Right forelimb (tissue), 1 donor: ENCODE data around the gene LBH.

Experiments used
- DNase-seq: peaks from one replicate; pipeline ENCODE4 v3.0.0-alpha.2; 2018

LBH gene

DNA sequence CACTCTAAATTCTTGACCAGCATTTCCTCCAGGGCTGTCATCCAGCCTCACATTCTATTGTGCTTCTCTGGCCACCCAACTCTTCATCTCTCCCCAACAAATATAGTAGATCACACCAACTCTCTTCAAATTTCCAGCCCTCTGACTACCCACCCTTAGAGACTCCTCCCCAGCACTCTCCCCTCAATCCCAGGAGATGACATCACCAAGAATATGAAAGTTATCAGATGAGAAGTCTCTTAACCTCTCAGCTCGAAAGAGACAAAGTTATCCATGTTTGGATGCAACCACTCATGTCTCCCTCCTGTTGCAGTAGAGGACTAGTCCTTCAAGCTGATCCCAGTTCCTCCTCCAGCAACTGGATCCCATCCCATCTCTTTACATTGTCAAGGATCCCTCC, 47.1 kb downstream of the LBH start:
- DNase-seq = peak; percentile 4

DNA sequence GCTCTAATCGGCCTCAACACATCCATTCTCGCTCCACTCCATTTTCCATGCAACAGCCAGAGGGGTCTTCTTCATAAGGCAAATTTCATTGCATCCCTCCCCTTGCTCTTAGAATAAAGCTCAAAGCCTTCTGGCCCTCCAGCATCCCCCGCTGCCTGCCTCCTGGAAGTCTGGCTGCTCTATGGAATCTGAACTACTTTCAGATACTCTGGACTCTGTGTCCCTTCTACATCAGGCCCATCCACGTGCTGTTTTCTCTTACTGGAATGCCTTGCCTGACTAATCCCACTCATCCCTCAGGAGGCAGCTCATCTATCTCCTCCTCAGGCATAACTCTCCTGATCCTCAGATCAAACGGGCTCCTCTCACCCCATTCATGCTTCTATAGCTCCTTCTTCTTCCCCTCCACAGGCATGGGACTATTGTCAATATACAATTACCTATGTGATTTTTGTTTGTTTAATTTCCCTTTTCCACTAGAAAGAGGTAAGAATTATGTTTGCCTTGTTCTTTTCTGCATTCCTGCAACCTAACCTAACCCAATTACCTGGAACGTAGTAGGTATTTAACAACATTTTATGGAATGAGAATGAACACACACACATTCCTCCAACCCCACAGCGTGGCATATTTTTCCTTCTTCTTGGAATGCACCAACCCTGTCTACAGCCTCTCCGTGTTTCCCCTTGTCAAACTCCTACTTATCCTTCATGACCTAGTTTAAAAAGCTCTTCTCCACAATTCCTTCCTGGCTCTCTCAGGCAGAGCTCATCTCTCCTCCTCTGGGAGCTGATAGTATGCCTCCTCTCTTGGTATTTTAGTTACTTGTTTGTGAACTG, 49.5 kb downstream of the LBH start:
- DNase-seq = no peak

- DNase-seq = peak; percentile 3
Measured at GRCh38 chr2:30282081-30282480, 50.7 kb downstream of the LBH start.

DNA sequence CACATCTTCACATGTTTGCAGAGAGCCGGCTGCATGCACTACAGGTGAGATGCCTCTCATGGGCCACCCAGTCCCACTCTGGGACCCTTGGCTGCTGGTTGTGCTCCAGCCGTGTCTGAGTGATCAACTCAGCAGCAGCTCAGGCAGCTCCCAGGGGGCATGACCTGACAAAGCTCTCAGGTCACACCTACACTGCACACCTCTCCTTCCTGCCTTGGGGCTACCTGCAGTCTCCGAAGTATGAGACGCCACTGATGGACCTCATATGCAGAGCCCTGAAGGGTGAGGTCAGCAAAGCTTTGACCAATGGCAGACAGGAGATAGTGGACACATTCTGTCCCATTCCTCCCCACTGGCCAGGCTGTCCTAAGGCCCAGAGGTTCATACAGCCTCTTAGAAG, 51.4 kb downstream of the LBH start:
- peak; percentile 24 for DNase-seq

- no peak for DNase-seq
Measured at GRCh38 chr2:30283931-30284565, 52.7 kb downstream of the LBH start.

- no peak for DNase-seq
Measured at GRCh38 chr2:30285758-30286157, 54.4 kb downstream of the LBH start.

GRCh38 chr2:30287190-30287840, 56.0 kb downstream of the LBH start:
- no peak for DNase-seq

- no peak for DNase-seq
Measured at GRCh38 chr2:30287857-30288513, 56.7 kb downstream of the LBH start.

- no peak for DNase-seq
Measured at GRCh38 chr2:30288561-30288960, 57.2 kb downstream of the LBH start.

DNA sequence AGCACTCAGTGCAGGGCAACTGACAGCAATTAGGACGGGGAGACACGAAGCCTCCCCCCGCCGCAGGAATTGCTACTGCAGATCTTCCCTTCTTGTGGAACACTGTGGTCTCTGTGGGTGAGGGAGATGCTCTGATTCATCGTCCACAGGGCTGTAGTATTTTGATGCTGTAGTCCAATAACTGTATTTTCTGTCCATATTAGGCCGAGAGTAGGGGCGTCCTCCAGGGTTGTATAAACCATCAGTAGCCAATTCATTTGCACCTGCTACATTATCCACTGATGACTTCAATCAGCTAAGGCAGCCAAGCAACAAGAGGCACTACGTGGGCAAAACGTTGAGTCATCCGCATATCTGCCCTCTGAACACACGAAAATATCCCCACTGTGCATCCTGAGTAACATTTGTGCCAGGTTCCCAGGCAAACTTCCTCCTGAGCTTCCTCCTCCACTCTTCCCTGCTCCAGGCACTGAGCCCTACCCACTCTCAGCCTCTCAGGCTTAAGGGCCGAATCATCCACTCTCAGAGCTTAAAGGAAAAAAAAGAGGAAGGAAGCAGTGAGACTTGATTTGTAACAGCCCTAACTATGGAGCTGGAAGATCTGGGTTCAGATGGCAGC, 62.1 kb downstream of the LBH start:
- DNase-seq = no peak

GRCh38 chr2:30294133-30294532, 62.8 kb downstream of the LBH start:
- no peak for DNase-seq

- no peak for DNase-seq
Measured at GRCh38 chr2:30296496-30296895, 65.2 kb downstream of the LBH start.

DNA sequence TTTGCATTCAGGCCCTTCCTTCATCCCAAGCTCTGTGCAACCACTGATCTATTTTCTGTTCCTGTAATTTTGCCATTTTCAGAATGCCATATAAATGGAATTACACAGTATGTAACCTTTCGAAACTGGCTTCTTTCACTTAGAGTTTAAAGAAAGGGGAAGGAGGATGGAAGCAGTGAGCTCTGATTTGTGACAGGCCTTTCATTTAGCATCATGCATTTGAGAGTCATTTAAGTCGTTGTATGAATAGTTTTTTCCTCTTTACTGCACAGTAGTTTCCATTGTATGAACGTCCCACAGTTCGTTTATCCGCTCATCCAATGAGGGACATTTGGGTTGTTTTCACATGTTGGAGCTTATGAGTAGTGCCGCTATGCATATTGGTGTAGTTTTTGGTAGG, 67.0 kb downstream of the LBH start:
- no peak for DNase-seq

DNA sequence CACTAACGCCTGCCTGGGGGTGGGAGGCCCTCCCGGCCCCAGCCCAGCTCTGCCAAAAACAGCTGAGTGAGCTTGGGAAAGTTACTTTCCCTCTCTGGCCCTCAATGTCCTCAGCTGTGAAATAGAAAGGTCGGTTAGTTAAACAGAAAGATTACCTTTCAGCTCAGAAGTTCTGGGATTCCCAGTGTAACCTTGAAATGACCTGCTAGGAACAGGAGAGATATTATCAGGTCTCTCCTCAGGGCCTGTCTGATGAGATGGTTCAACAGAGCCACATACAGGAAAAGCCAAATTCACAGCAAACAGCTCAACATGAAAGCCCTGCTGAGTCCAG, 68.8 kb downstream of the LBH start:
- DNase-seq = no peak

DNA sequence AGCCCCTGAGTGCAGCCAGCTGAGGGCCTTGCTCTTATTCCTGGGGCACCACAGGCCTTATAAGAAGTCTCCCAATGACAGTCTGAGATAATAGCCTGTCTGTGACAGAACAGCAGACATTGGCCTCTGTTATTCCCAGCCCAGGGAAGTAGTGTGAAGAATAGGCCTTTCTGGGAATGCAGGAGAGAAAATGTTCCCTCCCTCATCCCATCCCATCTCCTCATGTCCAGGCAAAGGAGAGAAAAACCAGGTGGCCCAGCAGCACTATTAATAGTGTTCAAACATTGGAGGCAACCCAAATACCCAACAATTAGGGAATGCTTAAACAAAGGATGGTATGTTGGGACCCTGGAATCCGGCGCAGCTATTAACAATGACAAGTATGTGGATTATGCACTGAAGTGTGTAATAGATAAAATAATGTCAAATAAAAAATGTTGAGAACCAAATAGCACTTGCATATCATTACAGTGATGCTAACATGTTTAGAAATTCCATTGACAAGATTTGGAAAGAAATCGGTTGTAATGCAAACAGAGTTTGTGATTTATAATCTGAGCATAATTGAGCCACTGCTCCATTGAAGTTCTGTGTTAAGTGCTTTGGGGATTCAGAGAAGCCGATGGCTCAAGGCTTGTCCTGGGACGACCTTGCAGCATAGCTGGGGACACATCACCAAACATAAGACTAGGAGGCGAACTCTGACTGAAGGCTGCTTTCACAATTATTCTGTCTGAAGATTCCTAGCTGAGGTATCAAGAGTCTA, 69.3 kb downstream of the LBH start:
- no peak for DNase-seq

- no peak for DNase-seq
Measured at GRCh38 chr2:30301551-30301950, 70.2 kb downstream of the LBH start.

- no peak for DNase-seq
Measured at GRCh38 chr2:30302566-30302965, 71.2 kb downstream of the LBH start.

DNA sequence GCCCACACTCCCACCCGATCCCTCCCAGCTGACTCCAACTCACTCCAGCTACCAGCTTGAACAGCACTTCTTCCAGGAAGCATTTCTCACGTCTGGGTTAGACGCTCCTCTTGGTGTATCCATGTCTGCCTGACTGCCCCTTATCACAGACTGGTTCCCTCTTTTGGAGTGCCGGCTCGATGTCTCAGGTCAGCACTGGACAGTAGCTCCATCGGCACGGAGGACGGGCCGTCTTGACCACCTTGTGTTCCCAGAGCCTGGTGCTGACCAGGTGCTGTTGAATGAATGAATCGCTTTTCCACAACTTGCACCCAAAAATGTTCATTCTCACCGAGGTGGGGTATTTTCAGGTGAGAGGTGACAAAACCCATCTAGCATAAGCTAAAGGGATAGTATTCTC, 71.8 kb downstream of the LBH start:
- DNase-seq = no peak

- no peak for DNase-seq
Measured at GRCh38 chr2:30305235-30305634, 73.9 kb downstream of the LBH start.

- DNase-seq = no peak
Measured at GRCh38 chr2:30306522-30306921, 75.2 kb downstream of the LBH start.

DNA sequence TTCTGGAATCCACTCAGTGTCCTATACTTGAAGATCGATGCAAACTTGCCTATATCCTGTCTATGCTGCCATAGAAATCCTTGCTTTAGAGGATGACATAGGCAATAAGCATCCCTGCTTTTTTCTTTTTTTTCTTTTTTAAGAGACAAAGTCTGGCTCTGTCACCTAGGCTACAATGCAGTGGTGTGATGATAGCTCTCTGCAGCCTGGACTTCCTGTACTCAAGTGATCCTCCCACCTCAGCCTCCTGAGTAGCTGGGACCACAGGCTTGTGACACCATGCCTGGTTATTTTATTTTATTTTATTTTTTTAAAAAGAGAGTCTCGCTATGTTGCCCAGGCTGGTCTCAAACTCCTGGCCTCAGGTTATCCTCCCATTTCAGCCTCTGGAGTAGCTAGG, 76.9 kb downstream of the LBH start:
- no peak for DNase-seq
